Activated naive CD4-positive, alpha-beta T cell (primary cell): ENCODE measurements around the gene SMIM5.
A peak's percentile ranks its signal among the peaks of the same experiment; 100 is the strongest.

Experiments used
- DNase-seq, 4 experiments: peaks; one replicate each; lab custom pipeline; 2025; lab: John Stamatoyannopoulos, UW

SMIM5 gene

DNA sequence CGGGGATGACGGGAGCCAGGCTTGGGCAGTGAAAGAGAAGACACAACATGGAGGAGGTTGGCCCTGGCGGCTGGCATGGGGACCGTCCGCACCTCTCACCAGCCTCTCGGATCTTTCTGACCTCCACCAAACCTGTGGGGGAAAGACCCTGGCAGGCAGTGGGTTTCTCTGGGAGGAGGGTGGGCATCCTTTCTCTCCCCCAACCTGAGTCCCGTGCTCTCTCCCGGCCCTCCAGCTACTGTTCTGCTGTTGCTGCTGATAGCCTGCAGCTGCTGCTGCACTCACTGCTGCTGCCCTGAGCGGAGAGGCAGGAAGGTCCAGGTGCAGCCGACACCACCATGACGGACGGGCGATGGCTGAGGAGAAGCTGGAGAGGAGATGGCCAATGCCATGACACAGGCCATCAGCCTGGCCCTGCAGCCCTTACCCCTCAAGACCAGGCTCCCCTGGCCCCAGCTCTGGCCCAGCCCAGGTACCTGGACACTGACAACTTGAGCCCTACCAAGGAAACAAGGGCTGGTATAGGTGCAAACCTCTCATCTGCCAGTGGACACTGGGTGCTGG, 7.4 kb downstream of the SMIM5 start:
- DNase-seq, result no peak

- DNase-seq, result no peak
Measured at GRCh38 chr17:75641343-75641742, 8.1 kb downstream of the SMIM5 start.

DNA sequence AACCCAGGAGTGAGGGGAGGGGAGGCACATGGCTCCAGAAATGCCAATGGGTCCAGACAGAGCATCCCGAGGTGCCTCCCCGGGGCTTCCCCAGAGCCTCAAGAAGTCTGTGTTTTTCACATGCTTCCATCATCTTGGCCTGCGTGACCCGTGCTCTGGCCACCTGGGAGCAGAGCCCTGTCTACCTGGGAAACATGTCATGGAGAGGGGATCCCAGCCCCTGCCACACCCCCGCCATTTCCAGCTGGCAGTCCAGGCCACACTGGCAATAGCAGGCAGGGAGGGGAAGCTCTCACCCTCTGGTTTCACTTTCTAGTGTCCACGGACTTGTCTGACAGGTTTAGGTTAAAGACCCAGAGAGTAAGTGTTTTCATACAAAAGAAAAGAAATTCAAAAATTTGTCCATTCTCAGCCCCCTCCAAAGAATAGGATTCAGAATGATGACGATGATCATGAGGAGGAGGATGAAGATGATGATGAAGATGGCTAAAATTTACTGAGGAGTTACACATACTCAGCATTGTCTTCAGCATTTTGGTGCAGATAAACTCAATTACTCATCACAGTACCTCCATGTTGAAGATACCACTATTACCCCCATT, 9.0 kb downstream of the SMIM5 start:
- no peak for DNase-seq

- no peak for DNase-seq
Measured at GRCh38 chr17:75642784-75643642, 9.8 kb downstream of the SMIM5 start.

DNA sequence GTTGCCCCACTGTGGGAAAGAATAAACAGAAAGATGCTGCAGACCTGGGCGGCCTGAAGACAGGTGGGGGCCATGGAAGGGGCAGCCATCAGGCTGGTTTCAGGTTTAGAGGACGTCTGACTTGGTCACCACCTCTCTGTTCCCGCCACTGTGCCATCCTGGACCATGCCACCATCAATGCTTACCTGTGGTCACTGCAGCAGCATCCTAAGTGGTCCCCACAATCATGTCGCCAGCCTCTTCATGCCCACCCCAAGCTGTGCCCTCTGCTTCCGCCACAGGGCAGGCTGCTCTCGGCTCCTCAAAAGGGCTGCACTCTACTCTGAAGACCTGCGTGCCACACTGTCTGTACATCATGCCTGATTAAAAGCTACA, 10.4 kb downstream of the SMIM5 start:
- DNase-seq, result no peak

DNA sequence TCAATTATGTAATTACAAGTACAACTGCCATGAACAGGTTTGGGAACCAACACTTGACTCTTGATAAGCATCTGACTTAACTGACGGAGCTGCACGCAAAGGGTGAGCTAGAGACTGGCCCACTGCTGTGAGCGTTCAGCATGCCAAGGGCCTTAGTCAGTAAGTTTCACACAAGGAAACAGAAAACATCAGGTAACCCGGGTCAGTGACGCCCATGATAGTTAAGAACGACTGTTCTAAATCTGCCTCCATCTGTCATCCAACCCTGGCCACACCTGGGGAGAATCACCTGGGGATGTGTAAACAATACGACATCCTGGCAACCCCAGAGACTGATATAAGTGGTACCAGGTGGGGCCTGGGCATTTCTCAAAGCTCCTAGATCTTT, 12.3 kb downstream of the SMIM5 start:
- no peak for DNase-seq

- no peak for DNase-seq
Measured at GRCh38 chr17:75645889-75646637, 12.8 kb downstream of the SMIM5 start.

DNA sequence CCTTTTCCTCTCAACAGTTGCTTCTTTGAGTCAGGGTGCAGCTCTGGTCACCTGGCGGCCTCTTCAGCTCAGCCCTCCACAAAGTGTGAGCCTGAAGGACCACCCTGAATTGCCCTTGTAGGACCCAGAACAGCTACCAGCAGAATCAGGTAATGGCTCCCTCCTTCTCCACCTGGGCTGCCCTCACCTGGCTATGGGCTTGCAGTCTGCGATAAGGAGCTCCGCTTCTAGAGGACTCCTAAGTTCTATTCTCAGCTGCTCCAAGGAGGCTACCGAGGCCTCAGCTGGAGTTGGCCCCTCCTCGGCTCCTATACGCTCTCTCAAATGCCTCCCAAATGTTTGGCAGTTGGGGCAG, 13.4 kb downstream of the SMIM5 start:
- DNase-seq, result no peak

DNA sequence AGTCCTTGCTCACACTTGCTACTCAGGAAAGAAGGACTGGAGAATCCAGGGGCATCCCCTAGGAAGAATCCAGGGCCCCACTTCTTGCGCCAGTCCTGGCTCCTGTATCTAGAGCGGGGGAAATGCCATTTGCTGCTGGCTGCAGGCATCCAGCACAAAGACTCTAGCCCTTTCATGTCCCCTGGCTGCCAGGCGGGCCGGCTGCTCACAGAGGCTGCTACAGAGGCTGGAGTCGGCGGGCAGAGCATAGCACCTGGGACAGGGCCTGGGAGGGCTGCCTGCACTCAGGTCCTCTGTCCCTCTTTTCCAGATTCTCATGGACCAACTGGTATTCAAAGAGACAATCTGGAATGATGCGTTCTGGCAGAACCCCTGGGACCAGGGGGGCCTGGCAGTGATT, 13.8 kb downstream of the SMIM5 start:
- no peak for DNase-seq

- no peak for DNase-seq
Measured at GRCh38 chr17:75647921-75648320, 14.7 kb downstream of the SMIM5 start.

DNA sequence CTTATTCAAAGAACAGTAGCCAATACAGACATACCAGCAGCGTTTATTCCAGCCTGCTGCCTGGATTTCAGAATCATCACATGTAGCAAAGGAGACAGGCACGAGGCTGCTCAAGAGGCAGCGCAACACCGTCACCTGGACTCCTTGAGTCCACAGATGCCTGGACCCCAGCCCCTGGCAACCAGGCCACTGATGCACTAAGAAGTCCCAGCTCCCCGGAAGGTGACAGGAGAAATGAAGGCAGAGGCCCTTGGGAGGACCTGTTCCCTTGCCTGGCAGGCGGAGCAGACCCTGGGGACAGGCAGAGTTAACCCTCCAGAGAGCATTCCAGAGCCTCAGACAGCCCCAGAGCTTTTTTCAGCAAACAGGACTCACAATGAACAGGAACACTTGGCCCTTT, 16.5 kb downstream of the SMIM5 start:
- no peak for DNase-seq

DNA sequence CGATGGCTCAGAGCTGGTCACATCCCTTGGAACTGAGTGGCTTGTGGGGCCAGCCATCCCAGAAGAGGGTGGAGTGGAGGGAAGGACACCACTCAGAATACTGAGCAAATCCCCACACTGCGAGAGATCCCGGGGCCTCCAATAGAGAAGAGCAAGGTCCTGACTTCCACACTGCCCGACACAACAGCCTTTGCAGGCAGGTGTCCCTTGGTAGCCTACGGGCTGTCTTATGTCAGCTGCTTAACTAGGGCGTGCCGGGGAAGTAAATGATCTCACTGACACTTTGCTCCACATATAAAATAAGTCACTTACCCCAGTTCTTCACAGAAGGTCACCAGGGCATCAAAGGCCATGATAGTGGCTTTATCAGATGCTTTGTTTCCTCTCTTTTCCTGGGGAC, 17.6 kb downstream of the SMIM5 start:
- no peak for DNase-seq

DNA sequence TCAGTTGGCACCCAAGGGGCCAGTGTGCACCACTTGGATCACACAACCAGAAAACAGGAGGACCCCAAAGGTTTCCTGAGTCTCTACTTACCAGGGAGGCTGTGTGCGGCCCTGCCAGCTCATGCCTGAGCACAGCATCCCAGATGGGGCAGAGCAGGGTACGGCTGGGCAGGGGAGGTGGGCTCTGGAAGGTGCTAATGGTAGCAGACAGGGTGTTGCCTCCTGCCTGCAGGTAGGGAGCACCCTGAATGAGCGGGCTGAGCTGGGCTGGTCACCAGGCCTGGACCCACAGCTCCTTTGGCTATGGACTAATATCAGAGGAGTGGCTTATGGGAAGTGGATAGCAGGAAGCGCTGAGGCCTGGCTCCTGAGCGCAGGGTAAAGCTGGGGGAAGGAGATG, 19.1 kb downstream of the SMIM5 start:
- no peak for DNase-seq

GRCh38 chr17:75652934-75653549, 19.8 kb downstream of the SMIM5 start:
- no peak for DNase-seq

- DNase-seq, result no peak
Measured at GRCh38 chr17:75654176-75654575, 20.9 kb downstream of the SMIM5 start.

GRCh38 chr17:75658237-75658636, 25.0 kb downstream of the SMIM5 start:
- no peak for DNase-seq

DNA sequence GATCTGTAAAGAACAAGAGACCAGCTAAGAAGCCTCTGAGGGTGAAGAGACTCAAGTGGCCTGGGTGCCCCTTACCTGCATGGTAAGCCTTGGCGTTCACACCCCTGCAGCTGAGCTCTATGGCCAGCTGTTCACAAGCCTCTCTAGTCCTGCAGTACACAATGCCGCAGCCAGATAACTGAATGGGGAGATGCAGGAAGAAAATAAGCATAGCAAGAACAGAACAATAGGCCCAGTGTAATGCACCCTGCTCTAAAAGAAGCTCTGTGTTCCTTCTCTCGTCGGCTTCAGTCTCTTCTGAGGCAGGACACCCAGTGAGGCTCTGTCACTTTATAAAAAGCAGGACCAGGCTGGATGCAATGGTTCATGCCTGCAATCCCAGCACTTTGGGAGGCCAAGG, 28.3 kb downstream of the SMIM5 start:
- DNase-seq, result no peak

DNA sequence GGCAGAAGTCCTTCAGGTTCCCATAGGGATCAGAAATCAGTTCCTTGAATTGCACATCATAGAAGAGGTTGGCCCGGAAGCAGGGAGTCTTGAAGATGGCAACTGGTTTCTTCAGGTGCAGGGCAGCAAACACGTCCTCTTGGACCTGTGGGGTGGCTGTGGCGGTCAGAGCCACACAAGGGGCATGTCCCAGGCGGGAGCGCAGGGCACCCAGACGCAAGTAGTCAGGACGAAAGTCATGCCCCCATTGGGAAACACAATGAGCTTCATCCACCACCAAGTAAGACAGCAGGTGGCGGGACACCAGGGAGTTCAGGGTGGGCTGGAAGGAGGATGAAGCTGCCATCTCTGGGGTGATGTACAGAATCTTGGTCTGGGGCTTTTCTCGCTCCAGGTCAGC, 29.3 kb downstream of the SMIM5 start:
- DNase-seq, result no peak

DNA sequence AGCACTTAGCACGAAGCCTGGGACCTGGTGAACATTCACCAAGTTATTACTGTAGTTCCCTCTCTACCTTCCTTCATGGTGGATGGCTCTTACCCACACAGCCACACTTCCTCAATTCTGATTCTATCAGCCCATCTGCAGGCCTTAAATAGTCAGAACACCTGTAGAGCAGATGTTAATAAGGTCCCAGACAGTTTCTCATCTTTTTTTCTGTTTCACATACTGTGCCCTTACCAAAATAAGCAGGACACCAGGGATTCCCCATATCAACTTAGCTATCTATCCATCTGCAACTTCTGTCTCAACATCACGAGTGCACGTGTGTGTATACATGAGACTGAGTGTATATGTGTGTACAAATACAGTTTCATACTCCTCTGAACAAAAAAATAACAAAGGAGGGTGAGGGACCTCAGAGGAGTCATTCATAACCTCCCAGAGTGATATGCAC, 30.9 kb downstream of the SMIM5 start:
- DNase-seq, result no peak

DNA sequence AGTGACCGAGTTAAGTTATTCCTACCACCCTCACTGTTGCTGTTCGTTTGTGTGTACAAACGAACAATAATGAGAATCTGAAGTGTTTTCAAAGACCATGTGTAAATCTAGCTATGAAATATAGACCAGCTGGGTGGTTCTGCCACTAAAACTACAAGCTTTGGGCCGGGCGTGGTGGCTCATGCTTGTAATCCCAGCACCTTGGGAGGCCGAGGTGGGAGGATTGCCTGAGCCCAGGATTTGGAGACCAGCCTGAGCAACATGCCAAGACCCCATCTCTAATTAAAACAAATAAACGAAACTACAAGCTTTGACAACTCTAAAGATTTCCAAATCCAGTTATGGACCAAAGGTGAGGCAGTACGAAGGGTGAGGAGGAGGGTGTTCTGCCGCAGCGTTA, 32.7 kb downstream of the SMIM5 start:
- DNase-seq, result no peak

DNA sequence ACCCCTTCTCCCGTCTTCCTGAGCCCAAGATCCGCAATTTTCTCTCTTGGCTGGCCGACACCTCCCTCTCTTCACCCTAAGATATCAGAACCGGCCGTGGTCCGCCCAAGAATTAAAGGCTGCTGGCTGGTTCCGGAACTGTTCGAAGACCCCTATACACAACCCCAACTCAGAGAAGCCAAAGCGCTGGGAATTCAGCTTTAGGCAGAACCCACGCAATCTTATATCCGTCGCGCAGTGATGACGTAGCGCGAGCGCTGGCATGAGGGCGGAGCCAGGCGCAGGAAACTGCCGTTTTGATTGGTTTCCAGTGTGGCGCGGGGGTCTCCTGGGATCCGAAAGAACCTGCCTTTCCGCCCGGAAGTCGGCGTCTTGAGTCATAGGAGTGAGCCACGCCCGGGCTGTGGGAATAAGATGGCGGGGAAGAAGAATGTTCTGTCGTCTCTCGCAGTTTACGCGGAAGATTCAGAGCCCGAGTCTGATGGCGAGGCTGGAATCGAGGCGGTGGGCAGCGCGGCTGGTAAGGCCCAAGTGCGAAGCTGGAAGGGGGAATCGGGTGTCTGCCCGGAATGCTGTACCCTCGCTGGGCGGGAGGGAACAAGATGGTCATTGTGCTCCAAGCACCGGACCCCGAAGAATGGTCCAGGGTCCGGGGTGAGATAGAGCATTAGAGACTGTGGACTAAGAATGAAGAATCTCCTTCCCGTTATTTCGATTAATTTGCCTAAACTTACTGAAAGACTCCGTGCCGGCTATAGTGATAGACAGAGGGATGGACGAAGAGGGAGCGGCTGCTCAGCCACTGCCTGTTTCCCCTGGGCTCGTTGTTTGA, 33.9 kb downstream of the SMIM5 start, which contains the start of the genes RECQL5 and SAP30BP:
Gene RECQL5, minus strand, starts transcription at position 196 of the 832 bp plus-strand sequence. CDS start 597 bp downstream, outside the sequence.
Gene SAP30BP, plus strand, starts transcription at position 380 of the 832 bp plus-strand sequence. Its CDS starts 35 bp downstream, at position 415.
- DNase-seq, result peak; percentile 93 to 97 (median 96)
